ENCODE measurements around the gene ANK3. TPM values are rescaled to one million over a fixed set of nuclear protein-coding genes. Genes with fewer than 3 reads are reported as not detected.

ANK3 gene
- total RNA-seq, 8 experiments from 2014 or later, result 8.1 to 191 (median 78.3) TPM

DNA sequence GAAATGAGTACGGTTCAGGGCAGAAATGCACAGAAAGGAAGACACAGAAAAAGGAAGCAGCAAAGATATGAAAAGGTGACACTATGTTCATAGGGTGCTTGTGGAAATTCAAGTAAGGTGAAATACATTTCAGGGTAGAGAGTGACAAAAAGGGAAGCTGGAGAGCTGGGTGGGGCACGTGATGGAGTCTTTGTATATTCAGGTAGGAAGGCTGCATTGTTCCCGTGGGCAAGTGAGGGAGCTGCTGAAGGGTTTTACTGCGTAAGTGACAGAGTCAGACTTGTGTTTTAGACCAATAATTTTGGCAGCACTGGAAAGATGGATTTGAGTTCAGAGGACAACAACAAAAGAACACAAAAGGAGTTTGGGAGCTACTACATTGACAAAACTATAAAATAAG lies 35.3 kb upstream of the ANK3 start:
- H3K4me1 ChIP-seq (replicated peaks in 1 of 2), result peaks cover 11 to 19% of the 10 kb centered on the region in 2 donors
- WGBS, 10 experiments, result 15 to 93% (median 63%) methylated on average over 1 to 4 of the region's 4 CpGs; no CpG with 5 or more reads in 1 of the 10 experiments
- no peak overlapping the region for H3K4me3 ChIP-seq
- ATAC-seq (replicated peaks in 6 of 8), result no peak
- in situ Hi-C loops (cut with MboI; ENCODE audit: low pct_unique_long_range_greater_than_20kb in 2 of 9, low sequenced_read_pairs in 9 of 9, unreplicated experiment in 9 of 9), result loop anchor here in 7 of 9 experiments (25.0 kb wide), 5 partner anchors 212 to 338 kb away; no protein-coding TSS in a partner anchor
- no peak overlapping the region for H3K27ac ChIP-seq

- Histone ChIP-seq H3K4me1 (replicated peaks in 1 of 2) (peaks cover 11 to 19% of the 10 kb centered on the region in 2 donors), H3K4me3 (no peak overlapping the region), H3K27ac (no peak overlapping the region)
- WGBS, 10 experiments, result 25 to 100% (median 88%) methylated on average over 1 of the region's 1 CpG; no CpG with 5 or more reads in 3 of the 10 experiments
- no peak for ATAC-seq (replicated peaks in 6 of 8)
- in situ Hi-C loops (cut with MboI; ENCODE audit: low pct_unique_long_range_greater_than_20kb in 2 of 9, low sequenced_read_pairs in 9 of 9, unreplicated experiment in 9 of 9), result loop anchor here in 1 of 9 experiments (25.0 kb wide), 1 partner anchor 212 kb away; no protein-coding TSS in a partner anchor
Observed at GRCh38 chr10:60423920-60424319, 34.2 kb upstream of the ANK3 start.

GRCh38 chr10:60422809-60423208 lies 33.1 kb upstream of the ANK3 start:
- no peak overlapping the region for H3K27ac ChIP-seq
- H3K4me3 ChIP-seq, result no peak overlapping the region
- WGBS, 10 experiments, result 68 to 100% (median 93%) methylated on average over 4 to 5 of the region's 5 CpGs
- in situ Hi-C loops (cut with MboI; ENCODE audit: low pct_unique_long_range_greater_than_20kb in 2 of 9, low sequenced_read_pairs in 9 of 9, unreplicated experiment in 9 of 9), result loop anchor here in 1 of 9 experiments (25.0 kb wide), 1 partner anchor 211 kb away; no protein-coding TSS in a partner anchor
- H3K4me1 ChIP-seq (replicated peaks in 1 of 2), result peaks cover 11 to 12% of the 10 kb centered on the region in 2 donors
- no peak for ATAC-seq (replicated peaks in 6 of 8)

GRCh38 chr10:60420991-60421894 lies 31.6 kb upstream of the ANK3 start:
- ATAC-seq (replicated peaks in 6 of 8), result peak in 2 of 8 experiments; percentile 29 to 32

DNA sequence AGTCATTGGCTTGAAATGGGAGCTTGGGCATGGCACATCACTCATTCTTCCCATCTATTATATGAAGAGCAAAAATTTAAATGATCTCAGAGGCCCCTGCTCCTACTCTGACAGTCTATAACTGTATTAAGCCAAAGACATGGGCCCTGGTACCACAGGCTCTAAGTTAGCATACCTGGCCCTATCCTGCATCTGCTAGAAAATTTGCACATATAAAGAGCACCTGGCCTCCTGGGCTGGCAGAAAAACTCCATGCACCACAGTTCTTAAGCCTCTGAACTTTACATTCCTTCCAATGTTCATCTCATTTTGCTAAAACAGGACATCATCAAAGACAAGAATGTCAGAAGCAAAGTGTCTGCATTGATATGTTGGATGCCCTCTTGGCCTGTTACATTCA lies 29.6 kb upstream of the ANK3 start:
- Histone ChIP-seq H3K4me1 (replicated peaks in 1 of 2) (peaks cover 0 to 3% of the 10 kb centered on the region in 2 donors), H3K27ac (no peak overlapping the region), H3K4me3 (no peak overlapping the region)
- no peak for ATAC-seq (replicated peaks in 6 of 8)
- in situ Hi-C loops (cut with MboI; ENCODE audit: low pct_unique_long_range_greater_than_20kb in 2 of 9, low sequenced_read_pairs in 9 of 9, unreplicated experiment in 9 of 9), result loop anchor here in 1 of 9 experiments (25.0 kb wide), 1 partner anchor 207 kb away; no protein-coding TSS in a partner anchor

More at GRCh38 chr10:60420991-60421894, 31.6 kb upstream of the ANK3 start:
- Histone ChIP-seq H3K27ac (no peak overlapping the region), H3K4me3 (no peak overlapping the region), H3K4me1 (replicated peaks in 1 of 2) (peaks cover 11 to 12% of the 10 kb centered on the region in 2 donors)
- WGBS, 10 experiments, result 61 to 100% (median 93%) methylated on average over 2 to 5 of the region's 5 CpGs
- in situ Hi-C loops (cut with MboI; ENCODE audit: low pct_unique_long_range_greater_than_20kb in 2 of 9, low sequenced_read_pairs in 9 of 9, unreplicated experiment in 9 of 9), result loop anchor here in 1 of 9 experiments (25.0 kb wide), 1 partner anchor 209 kb away; no protein-coding TSS in a partner anchor

DNA sequence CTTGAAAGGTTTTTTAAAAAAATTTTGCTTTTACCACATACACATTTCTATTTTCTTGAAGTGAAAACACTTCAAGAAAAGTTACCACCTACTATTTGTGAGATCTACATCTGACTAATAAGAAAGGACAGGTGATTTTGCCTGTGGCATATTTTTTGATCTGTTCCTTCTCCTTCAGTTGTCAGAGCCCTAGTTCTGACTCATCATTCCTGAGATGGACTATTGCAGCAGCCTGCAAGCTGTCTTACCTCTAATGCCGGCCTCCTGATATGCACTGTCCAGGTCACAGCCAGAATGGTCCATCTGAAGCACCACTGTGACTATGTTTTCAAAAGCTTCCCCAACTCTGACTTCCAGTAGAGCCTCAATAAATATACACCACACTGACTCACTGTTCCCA lies 28.2 kb upstream of the ANK3 start:
- in situ Hi-C loops (cut with MboI; ENCODE audit: low pct_unique_long_range_greater_than_20kb in 2 of 9, low sequenced_read_pairs in 9 of 9, unreplicated experiment in 9 of 9), result loop anchor here in 1 of 9 experiments (25.0 kb wide), 1 partner anchor 206 kb away; no protein-coding TSS in a partner anchor
- ATAC-seq (replicated peaks in 6 of 8), result peak in 5 of 8 experiments; percentile 73 to 87 (median 76)

GRCh38 chr10:60417024-60417423 lies 27.3 kb upstream of the ANK3 start:
- in situ Hi-C loops (cut with MboI; ENCODE audit: low pct_unique_long_range_greater_than_20kb in 2 of 9, low sequenced_read_pairs in 9 of 9, unreplicated experiment in 9 of 9), result loop anchor here in 1 of 9 experiments (25.0 kb wide), 1 partner anchor 205 kb away; no protein-coding TSS in a partner anchor
- H3K4me3 ChIP-seq, result no peak overlapping the region
- no peak overlapping the region for H3K27ac ChIP-seq
- no peak for ATAC-seq (replicated peaks in 6 of 8)
- WGBS, 10 experiments, result 83 to 100% (median 96%) methylated on average over 1 to 2 of the region's 2 CpGs; no CpG with 5 or more reads in 2 of the 10 experiments
- peaks cover 3 to 6% of the 10 kb centered on the region in 2 donors for H3K4me1 ChIP-seq (replicated peaks in 1 of 2)

More for the DNA sequence above, 28.2 kb upstream of the ANK3 start:
- H3K4me1 ChIP-seq (replicated peaks in 1 of 2), result peaks cover 0 to 3% of the 10 kb centered on the region in 2 donors
- no peak overlapping the region for H3K4me3 ChIP-seq
- H3K27ac ChIP-seq, result no peak overlapping the region
- 57 to 100% (median 100%) methylated on average over 1 of the region's 1 CpG; no CpG with 5 or more reads in 4 of the 10 experiments for WGBS, 10 experiments

DNA sequence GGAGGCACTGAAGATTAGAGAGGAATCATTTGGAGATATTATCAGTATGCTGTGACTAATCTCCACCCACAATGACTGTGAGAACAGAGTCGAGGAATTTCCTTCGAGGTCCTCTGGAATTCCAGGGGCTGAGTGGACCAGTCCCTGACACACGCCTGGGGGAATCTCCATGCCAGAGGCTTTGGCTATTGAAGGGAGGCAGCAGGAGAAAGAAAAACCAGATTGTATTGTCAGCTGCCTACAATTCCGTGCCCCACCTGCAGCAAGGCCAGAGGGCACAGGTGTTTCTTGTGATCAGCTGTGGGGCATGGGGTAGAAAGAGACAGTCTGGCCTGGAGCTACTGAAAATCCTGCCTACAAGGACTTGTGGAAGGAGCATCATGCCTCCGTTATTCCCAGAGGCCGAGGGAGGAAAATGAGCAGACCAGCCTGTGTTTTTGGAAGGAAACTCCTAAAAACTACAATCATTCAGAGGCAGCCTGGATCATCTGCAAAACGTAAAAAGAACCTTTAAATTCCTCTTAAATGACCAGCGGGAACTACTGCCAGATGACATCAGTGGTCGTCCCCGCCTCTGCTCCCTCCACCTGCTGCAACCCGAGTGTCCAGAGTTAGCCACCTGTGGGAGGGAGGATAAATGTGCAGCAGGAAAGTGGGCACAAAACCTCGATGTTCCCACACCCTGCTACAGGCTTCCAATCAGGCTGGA lies 25.4 kb upstream of the ANK3 start:
- WGBS, 10 experiments, result 34 to 94% (median 83%) methylated on average over 4 to 10 of the region's 12 CpGs; no CpG with 5 or more reads in 4 of the 10 experiments
- Histone ChIP-seq H3K27ac (no peak overlapping the region), H3K4me1 (replicated peaks in 1 of 2) (peaks cover 0 to 9% of the 10 kb centered on the region in 2 donors), H3K4me3 (no peak overlapping the region)
- in situ Hi-C loops (cut with MboI; ENCODE audit: low pct_unique_long_range_greater_than_20kb in 2 of 9, low sequenced_read_pairs in 9 of 9, unreplicated experiment in 9 of 9), result loop anchor here in 1 of 9 experiments (25.0 kb wide), 1 partner anchor 203 kb away; no protein-coding TSS in a partner anchor
- peak in 3 of 8 experiments; percentile 39 to 90 (median 65) for ATAC-seq (replicated peaks in 6 of 8)

GRCh38 chr10:60414111-60414510 lies 24.4 kb upstream of the ANK3 start:
- no peak for ATAC-seq (replicated peaks in 6 of 8)
- H3K27ac ChIP-seq, result no peak overlapping the region
- H3K4me1 ChIP-seq (replicated peaks in 1 of 2), result peaks cover 0 to 9% of the 10 kb centered on the region in 2 donors
- in situ Hi-C loops (cut with MboI; ENCODE audit: low pct_unique_long_range_greater_than_20kb in 2 of 9, low sequenced_read_pairs in 9 of 9, unreplicated experiment in 9 of 9), result loop anchor here in 1 of 9 experiments (25.0 kb wide), 1 partner anchor 202 kb away; no protein-coding TSS in a partner anchor
- 83 to 100% (median 91%) methylated on average over 1 to 2 of the region's 2 CpGs; no CpG with 5 or more reads in 2 of the 10 experiments for WGBS, 10 experiments
- H3K4me3 ChIP-seq, result no peak overlapping the region

DNA sequence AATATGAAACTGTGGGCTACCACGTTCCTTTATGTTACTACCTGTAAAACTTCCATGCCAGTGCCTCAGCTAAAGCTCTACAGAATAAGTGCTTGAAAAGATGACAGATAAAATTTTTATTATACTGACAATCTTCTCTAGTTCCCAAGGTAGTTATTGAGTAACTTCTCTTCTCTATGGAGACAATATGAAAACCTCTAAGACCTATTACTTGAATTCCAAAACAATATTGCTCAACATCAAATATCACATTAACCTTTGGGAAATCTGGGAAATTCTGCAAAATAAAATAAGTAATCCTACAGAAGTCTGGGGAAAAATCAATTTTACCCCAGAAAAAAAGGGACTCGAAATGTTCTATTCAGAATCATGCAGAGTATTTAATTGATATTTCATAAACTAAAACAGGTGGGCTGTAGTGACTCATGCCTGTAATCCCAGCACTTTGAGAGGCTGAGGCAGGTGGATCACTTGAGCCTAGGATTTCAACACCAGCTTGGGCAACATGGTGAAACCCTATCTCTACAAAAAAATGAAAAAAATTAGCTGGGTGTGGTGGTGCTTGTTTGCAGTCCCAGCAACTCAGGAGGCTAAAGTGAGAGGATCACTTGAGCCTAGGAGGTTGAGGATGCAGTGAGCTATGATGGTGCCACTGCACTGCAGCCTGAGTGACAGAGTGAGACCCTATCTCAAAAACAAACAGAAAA lies 23.8 kb upstream of the ANK3 start:
- ATAC-seq (replicated peaks in 6 of 8), result no peak
- 35 to 100% (median 73%) methylated on average over 1 to 2 of the region's 2 CpGs for WGBS, 10 experiments
- Histone ChIP-seq H3K4me1 (replicated peaks in 1 of 2) (peaks cover 0 to 9% of the 10 kb centered on the region in 2 donors), H3K4me3 (no peak overlapping the region), H3K27ac (no peak overlapping the region)
- in situ Hi-C loops (cut with MboI; ENCODE audit: low pct_unique_long_range_greater_than_20kb in 2 of 9, low sequenced_read_pairs in 9 of 9, unreplicated experiment in 9 of 9), result loop anchor here in 1 of 9 experiments (25.0 kb wide), 1 partner anchor 201 kb away; no protein-coding TSS in a partner anchor

- in situ Hi-C loops (cut with MboI; ENCODE audit: low pct_unique_long_range_greater_than_20kb in 2 of 9, low sequenced_read_pairs in 9 of 9, unreplicated experiment in 9 of 9), result loop anchor here in 1 of 9 experiments (25.0 kb wide), 1 partner anchor 199 kb away; no protein-coding TSS in a partner anchor
- Histone ChIP-seq H3K4me1 (replicated peaks in 1 of 2) (peaks cover 0 to 9% of the 10 kb centered on the region in 2 donors), H3K4me3 (no peak overlapping the region), H3K27ac (no peak overlapping the region)
- WGBS, 10 experiments, result 61 to 100% (median 96%) methylated on average over 1 to 3 of the region's 3 CpGs; no CpG with 5 or more reads in 2 of the 10 experiments
- ATAC-seq (replicated peaks in 6 of 8), result no peak
Observed at GRCh38 chr10:60410970-60411369, 21.3 kb upstream of the ANK3 start.

- no peak overlapping the region for H3K27ac ChIP-seq
- ATAC-seq (replicated peaks in 6 of 8), result no peak
- in situ Hi-C loops (cut with MboI; ENCODE audit: low pct_unique_long_range_greater_than_20kb in 2 of 9, low sequenced_read_pairs in 9 of 9, unreplicated experiment in 9 of 9), result loop anchor here in 1 of 9 experiments (25.0 kb wide), 1 partner anchor 197 kb away; no protein-coding TSS in a partner anchor
- H3K4me1 ChIP-seq (replicated peaks in 1 of 2), result peaks cover 0 to 9% of the 10 kb centered on the region in 2 donors
- 70 to 100% (median 95%) methylated on average over 1 to 2 of the region's 2 CpGs; no CpG with 5 or more reads in 1 of the 10 experiments for WGBS, 10 experiments
- no peak overlapping the region for H3K4me3 ChIP-seq
Observed at GRCh38 chr10:60409202-60409601, 19.5 kb upstream of the ANK3 start.
